RPMI7951 (cell line): ENCODE results near the gene PLCB1. TPM values are rescaled to one million over a fixed set of nuclear protein-coding genes. Genes with fewer than 3 reads are reported as not detected.

ENCODE experiments used
- DNase-seq: peaks from one replicate; pipeline ENCODE4 v3.0.0-alpha.2; 2012; ENCODE audit warnings: low read depth
- total RNA-seq: library from RNA; depleted of rRNA; stranded (reverse); fragments of >200 nt; shearing (Covaris generic); gene quantifications from 2 replicates; pipeline ENCODE4 v1.2.3, GENCODE V29; 2014

PLCB1 gene
- total RNA-seq, 1 experiment from 2014 or later = 28.4 TPM

DNA sequence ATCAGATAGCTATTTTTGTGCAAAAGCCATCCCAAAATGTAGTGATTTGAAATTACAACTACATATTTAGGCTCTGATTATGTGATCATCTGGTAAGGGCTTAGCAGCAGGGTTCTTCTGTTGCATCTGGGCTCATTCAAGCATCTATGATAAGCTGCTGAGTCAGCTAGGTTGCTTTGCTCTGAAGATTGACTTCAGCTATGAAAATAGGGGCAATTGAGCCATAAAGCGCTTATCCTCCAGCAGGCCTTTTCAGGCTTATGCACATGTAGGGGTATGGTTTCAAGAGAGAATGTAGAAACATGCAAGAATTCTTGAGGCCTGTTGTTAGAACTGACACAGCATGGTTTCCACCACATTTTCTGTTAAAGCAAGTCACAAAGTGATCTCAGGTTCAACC lies 114.1 kb downstream of the PLCB1 start:
- DNase-seq = no peak

DNA sequence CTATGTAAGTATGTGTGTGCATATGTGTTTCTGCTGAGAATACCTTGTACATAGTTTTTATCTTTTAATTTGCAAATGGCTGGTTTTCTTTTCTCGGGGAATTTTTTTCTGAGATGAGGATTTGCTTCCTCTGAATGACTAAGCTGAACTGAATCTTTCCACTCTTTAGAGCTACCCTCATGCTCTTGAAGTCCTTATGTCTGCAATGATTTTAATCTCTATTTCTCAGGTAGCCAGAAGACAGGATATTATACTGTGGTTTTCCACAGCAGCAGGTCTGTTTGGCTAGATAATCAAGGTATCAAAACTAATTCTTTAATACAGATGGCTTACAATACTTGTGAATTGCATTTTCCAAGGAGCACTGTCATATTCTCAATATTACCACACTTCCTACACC lies 114.7 kb downstream of the PLCB1 start:
- no peak for DNase-seq

DNA sequence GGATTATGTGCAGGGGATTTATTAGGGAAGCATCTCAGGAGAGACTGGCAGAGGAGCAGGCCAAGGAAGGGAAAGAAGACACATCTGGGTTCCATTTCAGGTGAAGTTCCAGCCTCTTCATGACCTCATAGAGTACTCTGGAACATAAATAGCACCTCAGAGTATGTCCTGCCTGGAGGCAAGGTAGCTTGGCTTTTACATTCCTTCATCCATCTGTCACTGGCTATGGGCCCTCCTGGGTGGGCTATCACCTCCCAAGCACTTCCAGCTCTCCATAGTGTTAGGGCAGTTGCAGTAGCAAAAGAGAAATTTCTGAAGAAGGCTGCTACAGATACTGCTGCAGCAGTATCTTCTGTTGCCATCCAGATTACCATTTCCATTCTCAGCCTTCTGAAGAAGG lies 116.0 kb downstream of the PLCB1 start:
- no peak for DNase-seq

DNA sequence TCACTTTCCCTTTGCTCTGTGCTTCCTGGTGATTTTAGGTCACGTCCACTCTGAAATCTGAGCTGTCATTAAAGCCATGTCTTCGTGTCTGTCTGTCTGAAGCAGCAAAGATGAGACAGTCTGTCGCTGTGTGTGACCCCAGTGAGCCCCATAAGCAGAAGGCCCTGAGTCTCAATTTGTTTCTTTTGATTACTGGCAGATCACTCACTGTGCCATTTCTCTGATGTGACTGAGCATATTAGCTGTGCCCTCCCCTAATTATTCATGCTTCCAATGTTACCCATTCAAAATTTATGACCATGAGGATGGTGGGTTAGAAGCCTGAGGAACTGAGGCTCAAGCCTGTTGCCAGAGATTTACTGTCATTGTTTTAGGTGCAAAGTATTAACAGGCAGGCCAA lies 117.6 kb downstream of the PLCB1 start:
- DNase-seq = no peak

DNA sequence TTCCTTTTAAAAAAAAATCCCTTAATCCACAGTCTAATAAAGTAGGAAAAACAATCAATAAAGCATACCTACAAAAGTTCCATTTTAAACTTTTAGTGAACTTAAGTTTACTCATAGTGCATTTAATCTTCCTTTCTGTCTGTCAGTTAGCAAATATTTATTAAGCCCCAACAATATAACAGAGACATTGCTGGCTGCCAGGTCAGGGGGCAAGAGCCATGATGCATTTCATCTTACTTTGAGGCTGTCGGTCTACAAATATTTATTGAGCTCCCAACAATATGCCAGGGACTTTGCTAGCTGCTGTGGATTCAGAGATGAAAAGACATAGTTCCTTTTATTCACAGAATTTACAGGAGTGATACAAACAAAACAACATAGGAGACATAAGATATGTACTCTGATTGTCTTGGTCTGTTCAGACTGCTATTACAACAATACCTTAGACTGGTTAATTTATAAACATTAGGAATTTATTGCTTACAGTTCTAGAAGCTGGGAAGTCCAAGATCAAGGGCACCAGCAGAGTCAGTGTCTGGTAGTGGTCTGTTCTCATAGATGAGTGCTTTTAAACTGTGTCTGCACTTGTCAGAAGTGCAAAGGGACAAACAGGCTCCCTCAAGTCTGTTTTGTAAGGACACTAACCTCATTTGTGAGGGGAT lies 118.6 kb downstream of the PLCB1 start:
- no peak for DNase-seq

DNA sequence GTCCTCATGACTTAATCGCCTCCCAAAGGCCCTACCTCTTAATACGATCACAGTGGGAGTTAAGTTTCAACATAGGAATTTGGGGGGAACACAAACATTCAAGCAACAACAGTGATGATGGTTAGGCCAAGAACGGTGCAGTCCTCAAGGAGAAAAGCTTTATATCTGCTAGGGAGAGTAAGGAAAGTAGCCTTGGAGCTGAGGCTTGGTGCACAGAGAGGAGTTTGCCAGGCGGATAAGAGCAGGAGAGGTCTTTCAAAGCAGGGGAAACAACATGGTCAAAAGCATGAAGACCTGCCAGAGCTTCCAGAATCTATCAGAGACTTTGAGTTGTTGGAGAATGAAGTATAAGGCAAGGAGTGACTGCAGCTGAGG lies 119.1 kb downstream of the PLCB1 start:
- DNase-seq = no peak

DNA sequence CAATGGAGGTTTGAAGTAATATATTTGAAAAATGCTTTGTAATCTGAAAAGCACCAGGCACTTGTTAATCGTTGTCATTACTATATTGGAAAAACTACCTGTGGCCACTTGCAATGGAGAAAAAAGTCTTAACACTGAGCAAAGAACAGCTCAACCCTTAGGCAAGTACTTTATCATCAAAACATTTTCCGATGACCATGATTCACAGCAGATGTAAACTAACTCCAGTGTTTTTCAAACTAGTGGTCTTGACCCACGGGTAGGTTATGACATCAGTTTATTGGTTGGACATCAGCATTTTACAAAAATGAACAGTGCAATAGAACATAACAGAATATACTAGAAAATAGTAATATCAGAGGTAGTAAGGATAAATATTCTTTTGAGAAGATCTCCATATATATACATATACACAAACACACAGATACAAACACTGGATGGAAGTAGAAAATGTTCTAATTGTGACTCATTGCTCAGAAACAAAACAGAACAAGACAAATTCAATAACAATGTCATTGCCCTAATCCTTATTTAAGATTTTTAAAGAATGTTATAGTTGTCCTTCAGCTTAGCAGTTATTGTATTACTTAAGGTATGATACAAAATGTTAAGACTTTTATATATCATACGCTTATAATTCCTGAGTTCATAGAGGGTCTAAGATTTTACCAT lies 123.0 kb downstream of the PLCB1 start:
- no peak for DNase-seq

DNA sequence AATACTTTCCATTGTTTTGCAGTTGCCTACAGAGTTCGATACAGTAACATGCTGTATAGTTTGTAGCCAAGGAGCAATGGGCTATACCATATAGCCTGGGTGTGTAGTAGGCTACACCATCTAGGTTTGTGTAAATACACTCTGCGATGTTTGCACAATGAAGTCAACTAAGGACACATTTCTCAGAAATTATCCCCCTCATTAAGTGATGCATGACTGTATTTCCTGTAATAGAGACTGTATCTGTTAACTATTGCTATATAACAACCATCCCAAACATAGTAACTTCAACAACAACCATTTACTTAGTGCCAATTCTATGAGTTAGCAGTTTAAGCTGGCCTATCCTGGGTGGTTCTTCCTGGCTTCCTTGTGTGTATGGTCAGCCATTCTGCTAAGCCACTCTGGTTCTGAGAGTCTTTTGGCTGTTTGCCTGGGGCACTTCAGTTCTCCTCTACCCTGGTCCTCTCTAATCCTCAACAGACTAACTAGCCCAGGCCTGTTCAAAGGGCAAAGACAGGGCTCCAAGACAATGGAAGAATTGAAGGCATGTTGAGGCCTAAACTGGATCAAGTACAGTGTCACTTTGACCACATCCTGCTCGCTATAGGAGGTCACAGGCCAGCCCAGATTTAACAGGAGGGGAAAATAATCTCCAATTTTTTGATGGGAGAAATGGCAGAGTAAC lies 124.0 kb downstream of the PLCB1 start:
- DNase-seq = peak; percentile 23

DNA sequence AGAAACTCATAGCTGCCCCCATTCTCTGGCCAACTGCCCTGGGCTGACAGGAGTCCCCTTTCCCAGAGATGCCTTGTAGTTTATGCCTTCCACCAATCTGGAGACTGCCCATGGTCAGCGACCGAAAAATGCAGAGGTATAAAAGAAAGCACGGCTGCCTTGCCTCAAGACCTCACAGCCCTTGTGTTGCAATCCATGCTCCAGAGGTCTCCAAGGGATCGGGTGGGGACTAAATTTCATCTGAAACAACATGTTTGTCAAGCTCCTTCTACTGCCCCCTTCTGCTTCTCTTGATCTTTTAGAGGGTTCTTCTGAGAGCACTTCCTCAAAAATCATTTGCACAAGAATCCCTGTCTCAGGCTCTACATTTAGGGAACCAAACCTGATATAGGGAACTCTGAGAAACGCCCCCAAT lies 128.8 kb downstream of the PLCB1 start:
- no peak for DNase-seq

DNA sequence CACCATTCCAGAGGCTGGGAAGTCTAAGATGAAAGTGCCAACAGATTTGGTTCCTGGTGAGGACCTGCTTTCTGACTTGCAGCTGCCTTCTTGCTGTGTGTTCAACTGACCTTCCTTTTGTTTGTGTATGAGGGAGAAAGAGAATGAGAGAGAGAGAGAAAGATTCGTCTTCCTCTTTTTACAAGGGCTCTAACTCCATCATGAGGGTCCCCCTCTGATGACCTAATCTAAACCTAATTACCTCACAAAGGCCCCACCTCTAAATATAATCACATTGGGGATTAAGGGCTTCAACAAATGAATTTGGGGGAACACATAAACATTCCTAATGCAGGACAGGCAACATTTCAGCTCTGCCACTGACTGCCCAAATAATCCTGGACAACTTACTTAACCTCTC lies 130.7 kb downstream of the PLCB1 start:
- no peak for DNase-seq

DNA sequence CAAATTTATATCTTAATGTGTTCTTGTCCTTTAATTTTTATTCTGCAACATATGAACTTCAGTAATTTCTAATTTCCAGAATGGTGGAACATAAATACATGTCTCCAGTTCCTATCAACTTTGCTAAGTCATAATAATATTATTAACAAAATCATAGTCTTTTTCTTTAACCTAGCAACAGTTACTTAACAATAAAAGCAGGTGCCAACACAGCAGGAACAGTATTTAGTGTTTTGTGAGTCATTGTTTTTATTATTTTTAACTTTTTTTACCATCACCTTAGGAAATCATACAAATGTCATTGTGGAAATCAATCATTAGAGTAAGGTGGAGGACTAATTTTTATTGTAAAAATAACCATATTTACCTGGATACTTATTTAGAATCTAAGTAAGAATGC lies 133.5 kb downstream of the PLCB1 start:
- DNase-seq = no peak

DNA sequence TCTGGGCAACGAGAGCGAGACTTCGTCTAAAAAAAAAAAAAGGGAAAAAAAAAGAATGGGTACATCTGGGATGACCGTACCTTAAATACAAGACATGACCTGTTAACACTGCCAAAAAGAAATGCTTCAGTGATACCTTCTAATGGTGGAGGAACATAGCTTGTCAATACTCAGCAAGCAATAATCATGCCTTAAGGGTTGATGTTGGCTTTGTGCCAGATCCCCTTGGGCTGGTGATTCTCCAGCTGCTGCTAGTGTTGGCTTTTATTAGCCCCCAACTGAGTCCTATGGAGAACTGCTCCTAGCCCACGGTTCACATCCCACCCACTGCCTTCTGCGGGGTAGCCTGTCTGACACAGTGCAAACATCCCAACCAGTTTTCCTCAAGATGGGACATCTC lies 134.9 kb downstream of the PLCB1 start:
- no peak for DNase-seq

DNA sequence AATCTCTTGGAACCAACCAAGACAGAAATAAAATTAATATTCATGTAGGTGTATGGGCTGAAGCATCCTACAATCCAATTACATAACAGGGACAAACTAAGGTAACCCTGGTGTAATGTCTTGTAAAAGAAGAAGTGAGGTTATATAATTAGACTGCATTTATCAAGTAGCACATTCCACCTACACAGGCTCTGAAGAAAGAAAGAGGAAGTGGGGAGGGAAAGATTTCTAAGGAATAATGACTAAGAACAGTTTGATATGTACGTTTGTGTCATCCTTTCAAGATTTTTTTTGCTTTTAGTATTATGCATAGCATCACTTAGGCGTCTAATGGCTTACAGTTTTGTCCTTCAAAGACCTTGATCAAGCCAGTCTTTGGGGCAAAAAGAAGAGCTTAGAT lies 139.7 kb downstream of the PLCB1 start:
- no peak for DNase-seq

DNA sequence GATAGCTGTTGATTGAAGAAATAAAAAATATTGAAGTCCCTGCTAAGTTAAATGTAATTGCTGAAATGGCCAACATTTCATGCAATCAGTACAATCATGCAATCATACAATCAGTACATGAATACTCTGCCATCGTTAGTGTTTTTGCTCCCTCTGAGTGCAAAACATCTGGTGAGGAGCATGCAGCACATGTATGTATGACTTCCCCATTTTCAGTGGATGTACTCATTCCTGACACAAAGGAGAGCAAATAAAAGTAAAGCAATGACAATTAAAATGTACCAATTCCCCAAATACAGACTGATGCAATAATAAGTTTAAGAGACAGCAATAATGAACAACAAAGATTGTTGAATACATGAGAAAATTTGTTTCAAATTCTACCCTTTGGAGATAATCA lies 140.7 kb downstream of the PLCB1 start:
- no peak for DNase-seq

DNA sequence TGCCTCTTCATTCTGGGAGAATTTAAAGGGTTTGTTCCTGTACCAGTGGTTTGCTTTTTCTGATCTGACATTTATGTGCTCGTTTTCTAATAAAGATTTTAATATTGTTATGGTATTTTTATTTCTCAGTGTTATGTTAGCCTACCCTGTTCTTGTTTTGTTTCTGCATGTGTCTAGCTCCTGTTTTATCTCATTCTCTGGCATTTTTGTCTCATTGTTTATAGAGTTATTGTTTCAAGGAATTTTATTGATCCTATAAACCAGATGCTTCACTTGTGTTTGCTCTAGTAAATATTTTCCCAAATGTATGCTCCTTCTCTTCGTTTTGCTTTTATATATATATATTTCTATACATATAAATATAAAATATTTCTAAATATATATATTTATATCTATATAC lies 152.8 kb downstream of the PLCB1 start:
- no peak for DNase-seq

DNA sequence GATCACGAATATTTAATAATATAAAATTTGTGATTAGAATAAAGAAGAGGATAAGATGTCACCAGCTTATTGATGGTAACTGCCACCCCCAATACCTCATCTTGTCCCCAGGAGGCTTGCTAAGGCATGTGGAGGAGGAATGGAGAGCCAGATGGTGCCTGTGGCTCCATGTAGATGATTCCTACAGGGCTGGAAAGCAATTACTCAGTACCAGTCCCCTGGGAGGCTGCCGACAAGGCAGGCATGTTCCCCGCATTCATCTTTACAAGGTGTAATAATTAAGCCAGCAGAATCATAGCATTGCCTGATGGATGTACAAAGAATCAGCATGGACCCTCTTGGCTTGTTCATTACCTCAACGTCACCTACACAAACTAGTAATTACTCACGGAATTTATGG lies 155.3 kb downstream of the PLCB1 start:
- DNase-seq = no peak

DNA sequence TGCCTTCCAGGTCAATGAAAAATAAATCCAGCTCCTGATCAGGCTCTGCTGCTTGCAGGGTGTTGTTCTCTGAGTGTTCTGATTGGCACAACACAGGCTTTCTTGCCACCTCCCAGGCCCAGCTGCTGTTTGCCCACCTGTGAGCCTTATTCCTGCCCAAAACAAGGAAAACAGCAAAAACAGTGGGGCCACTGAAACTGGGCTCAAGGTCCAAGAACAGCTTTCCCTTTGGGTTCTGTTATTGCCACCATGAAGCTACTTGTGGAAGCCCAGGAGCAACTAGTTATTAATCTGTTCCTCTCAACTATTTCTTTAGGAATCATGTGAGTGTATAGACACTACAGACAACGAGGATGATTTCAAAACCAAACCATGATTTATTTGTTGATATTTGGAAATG lies 159.1 kb downstream of the PLCB1 start:
- no peak for DNase-seq

DNA sequence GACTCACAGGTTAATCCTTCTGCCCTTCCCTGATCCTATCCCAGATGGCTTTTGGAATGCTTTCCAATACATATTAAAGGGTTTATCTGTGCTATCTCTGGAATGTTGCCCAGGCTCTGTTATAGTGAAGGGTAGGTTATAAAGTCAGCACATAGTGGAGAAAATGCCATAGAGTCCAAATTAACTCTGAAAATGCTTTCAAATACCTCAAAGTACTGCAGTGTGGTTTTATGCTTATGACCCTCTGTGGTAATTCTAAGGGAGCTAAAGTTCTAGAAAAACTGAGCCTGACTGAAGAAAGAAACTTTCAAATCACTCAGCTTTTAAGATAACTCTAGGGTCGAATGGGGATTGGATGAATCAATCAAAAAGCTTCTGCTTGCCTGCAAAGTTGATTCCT lies 159.8 kb downstream of the PLCB1 start:
- DNase-seq = peak; percentile 49

DNA sequence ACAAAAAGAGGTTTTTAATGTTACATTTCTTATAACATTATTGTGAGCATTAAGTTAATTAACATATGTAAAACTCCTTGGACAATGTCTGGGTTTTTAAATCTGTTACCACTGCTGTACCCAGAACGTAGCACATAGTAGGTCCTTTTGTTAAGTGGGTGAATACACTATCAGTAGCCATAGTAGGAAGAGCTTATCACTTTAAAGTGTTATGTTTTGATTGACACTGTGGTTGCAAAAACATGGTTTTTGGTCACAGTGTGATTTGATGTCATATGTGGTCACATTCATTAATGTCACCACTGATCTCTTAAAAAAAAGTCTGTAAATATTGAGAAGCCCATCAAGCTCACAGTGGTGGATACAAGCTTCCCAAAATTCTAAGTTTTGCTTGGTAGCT lies 160.7 kb downstream of the PLCB1 start:
- no peak for DNase-seq

DNA sequence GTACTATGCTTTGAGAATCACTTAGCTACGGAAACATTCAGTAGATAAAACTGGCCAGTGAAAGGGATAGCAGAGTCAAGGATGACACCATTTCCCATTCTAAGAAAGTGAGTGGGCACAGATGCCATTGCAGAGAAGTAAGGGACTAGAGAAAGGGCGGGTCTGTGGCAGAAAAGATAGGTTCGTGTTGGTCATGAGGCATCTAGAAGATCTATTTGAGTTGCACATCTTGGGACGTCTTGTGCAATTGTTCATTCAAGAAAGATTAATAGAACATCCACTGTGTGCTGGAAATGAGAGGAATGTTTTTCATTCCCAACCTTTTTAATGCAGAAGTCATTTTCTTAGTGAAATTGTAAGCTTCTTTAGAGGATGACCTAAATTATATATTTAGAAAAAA lies 161.7 kb downstream of the PLCB1 start:
- peak; percentile 16 for DNase-seq

DNA sequence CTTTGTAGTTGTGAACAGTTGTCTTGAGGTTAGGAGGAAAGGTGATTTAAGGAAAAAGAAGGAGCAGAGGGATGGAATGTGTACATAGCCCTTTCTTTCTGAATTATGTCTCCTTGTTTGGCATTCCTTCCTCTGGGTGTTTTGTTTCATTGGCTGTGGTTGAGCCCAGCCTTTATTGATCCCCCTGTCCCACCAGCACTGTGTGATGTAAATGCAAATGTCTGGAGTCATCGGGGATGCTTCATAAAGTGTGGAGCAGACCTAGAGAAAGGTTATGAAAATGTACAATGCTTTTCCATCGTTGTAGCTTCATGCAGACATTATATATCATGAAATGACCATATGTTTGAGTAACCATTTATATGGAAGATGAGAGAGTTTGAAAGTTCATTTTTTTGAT lies 164.5 kb downstream of the PLCB1 start:
- no peak for DNase-seq

DNA sequence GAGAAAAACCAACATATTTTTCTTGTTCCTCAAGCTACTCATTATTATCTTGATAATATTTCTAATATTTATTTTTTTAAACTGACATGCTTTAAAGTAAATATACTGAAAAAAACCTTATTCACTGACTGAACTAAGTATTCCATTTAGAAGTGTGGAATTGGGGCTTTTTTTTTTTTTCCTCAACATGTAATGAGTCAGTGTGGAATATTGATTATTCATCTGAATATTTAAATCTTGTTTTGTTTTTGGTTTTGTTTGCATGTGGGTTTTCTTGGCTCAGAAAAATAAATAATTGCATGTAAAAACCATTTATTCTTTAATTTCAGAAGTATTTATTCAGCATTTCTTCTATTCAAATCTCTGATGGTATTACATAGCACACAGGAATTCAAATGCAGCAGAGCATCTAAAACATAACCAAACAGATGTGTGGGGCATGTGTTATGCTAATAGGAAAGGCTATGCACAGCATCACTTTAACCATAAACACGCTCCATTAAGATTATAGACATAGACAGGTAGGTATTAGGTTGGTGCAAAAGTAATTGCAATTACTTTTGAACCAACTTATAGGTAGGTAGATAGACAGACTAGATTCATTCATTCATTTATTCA lies 166.5 kb downstream of the PLCB1 start:
- DNase-seq = no peak

DNA sequence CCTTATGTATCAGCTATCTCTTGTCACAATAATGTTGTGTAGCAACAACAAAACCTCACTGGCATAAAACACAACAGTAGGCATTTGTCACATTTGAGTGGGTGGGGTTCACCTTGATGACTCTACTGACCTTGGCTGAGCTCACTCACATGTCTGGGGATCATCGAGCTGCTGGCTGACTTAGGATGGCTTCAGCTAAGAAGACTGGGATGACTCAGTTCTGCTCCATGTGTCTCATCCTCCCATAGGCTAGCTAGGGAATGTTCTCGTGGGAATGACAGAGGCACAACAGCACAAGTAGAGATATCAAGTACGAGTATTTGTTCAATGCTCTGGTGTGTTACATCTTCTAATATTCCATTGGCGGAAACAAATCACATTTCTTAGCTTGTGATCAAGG lies 167.9 kb downstream of the PLCB1 start:
- DNase-seq = peak; percentile 23
